Measurements from ENCODE around the gene PRELP.

- no peak for TF ChIP-seq EZH2 (IDR thresholded peaks at IDR 0.05; ENCODE audit: borderline replicate concordance, low read length)
- TF ChIP-seq, protein P1, sequence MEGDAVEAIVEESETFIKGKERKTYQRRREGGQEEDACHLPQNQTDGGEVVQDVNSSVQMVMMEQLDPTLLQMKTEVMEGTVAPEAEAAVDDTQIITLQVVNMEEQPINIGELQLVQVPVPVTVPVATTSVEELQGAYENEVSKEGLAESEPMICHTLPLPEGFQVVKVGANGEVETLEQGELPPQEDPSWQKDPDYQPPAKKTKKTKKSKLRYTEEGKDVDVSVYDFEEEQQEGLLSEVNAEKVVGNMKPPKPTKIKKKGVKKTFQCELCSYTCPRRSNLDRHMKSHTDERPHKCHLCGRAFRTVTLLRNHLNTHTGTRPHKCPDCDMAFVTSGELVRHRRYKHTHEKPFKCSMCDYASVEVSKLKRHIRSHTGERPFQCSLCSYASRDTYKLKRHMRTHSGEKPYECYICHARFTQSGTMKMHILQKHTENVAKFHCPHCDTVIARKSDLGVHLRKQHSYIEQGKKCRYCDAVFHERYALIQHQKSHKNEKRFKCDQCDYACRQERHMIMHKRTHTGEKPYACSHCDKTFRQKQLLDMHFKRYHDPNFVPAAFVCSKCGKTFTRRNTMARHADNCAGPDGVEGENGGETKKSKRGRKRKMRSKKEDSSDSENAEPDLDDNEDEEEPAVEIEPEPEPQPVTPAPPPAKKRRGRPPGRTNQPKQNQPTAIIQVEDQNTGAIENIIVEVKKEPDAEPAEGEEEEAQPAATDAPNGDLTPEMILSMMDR (conservative IDR thresholded peaks at IDR 0.05 in 1 of 2, IDR thresholded peaks at IDR 0.05 in 1 of 2; ENCODE audit: extremely low read depth in 1 of 2, insufficient read depth in 1 of 2, low read depth in 1 of 2, low read length in 2 of 2) = no peak
Measured at GRCh38 chr1:203428981-203429599, 46.5 kb upstream of the PRELP start.
